H1 (cell line): ENCODE results near the gene FAM13C. TPM values are rescaled to one million over a fixed set of nuclear protein-coding genes. Genes with fewer than 3 reads are reported as not detected.

Source experiments
- CTCF ChIA-PET: fragments of 300-600 bp; sonication (Branson Sonifier 250); formaldehyde crosslinking; loops from one replicate; lab custom pipeline; 2021; ENCODE audit not compliant: partially characterized antibody; lab: Charles Lee
- POLR2A ChIA-PET: fragments of 300-600 bp; sonication (Branson Sonifier 250); formaldehyde crosslinking; loops from one replicate; lab custom pipeline; 2021; ENCODE audit warnings: inconsistent platforms; ENCODE audit not compliant: partially characterized antibody; lab: Charles Lee
- DNase-seq, 2 experiments: peaks; one replicate each; pipeline versions ENCODE4 v3.0.0 to v3.0.0-alpha.2; 2010 to 2022; ENCODE audit warnings: low spot score in 2 of 2, low read depth in 1 of 2, mixed read lengths in 1 of 2
- FAIRE-seq: peaks from 2 replicates; lab custom pipeline; 2011; peaks lifted over from hg19 to GRCh38; lab: Jason Lieb, UNC
- H2AFZ ChIP-seq: 2 replicates; pipeline ENCODE4 v1.8.1; 2012; ENCODE audit warnings: low read length, inconsistent platforms
- H2AK5ac ChIP-seq: 2 replicates; pipeline ENCODE4 v1.6.1; 2013; ENCODE audit warnings: low read depth, low read length
- H2BK120ac ChIP-seq: replicated peaks from 2 replicates; pipeline ENCODE3; 2013; ENCODE audit warnings: low read depth, low read length, inconsistent platforms
- H2BK12ac ChIP-seq: 2 replicates; pipeline ENCODE4 v1.6.1; 2013; ENCODE audit warnings: low read depth, low read length
- H2BK15ac ChIP-seq: 2 replicates; pipeline ENCODE4 v1.6.1; 2013; ENCODE audit warnings: low read length
- H2BK20ac ChIP-seq: 2 replicates; pipeline ENCODE4 v1.6.1; 2013; ENCODE audit warnings: low read length
- H2BK5ac ChIP-seq: 2 replicates; pipeline ENCODE4 v1.6.1; 2013; ENCODE audit warnings: low read depth, low read length
- H3K14ac ChIP-seq: 2 replicates; pipeline ENCODE4 v1.6.1; 2013; ENCODE audit warnings: inconsistent platforms; ENCODE audit not compliant: insufficient read length
- H3K18ac ChIP-seq: 2 replicates; pipeline ENCODE4 v1.6.1; 2013; ENCODE audit warnings: low read length; ENCODE audit errors: extremely low read depth
- H3K23ac ChIP-seq: 2 replicates; pipeline ENCODE4 v1.6.1; 2013; ENCODE audit warnings: inconsistent platforms; ENCODE audit not compliant: insufficient read length
- H3K23me2 ChIP-seq: 2 replicates; pipeline ENCODE4 v1.6.1; 2013; ENCODE audit warnings: low read depth, low read length
- H3K27ac ChIP-seq: 2 replicates; pipeline ENCODE4 v1.6.1; 2011; ENCODE audit warnings: low read depth, low read length, inconsistent platforms
- H3K27me3 ChIP-seq, 4 experiments: replicated peaks in 1 of 4; 1 replicate in 1 of 4; 2 replicates in 3 of 4; pipeline versions ENCODE4 v1.6.1 to v1.8.1; 2011 to 2013; ENCODE audit warnings: low read length in 3 of 4, mild to moderate bottlenecking in 3 of 4, inconsistent platforms in 2 of 4, mixed read lengths in 2 of 4, moderate library complexity in 1 of 4; ENCODE audit not compliant: control insufficient read depth in 3 of 4, insufficient read depth in 3 of 4; ENCODE audit errors: extremely low read depth in 1 of 4
- H3K36me3 ChIP-seq, 4 experiments: 2 replicates each; pipeline versions ENCODE4 v1.6.1 to v1.8.1; 2011 to 2013; ENCODE audit warnings: mild to moderate bottlenecking in 4 of 4, low read length in 3 of 4, moderate library complexity in 2 of 4, control low read depth in 1 of 4, inconsistent platforms in 1 of 4; ENCODE audit not compliant: insufficient read depth in 4 of 4, control insufficient read depth in 2 of 4
- H3K4ac ChIP-seq: replicated peaks from 2 replicates; pipeline ENCODE3; 2013; ENCODE audit warnings: low read length, low read depth, mixed read lengths, inconsistent platforms; ENCODE audit not compliant: insufficient read length
- H3K4me1 ChIP-seq, 4 experiments: replicated peaks in 1 of 4; 1 replicate in 1 of 4; 2 replicates in 3 of 4; pipeline versions ENCODE4 v1.6.1 to v1.8.1; 2011 to 2013; ENCODE audit warnings: low read length in 3 of 4, inconsistent platforms in 2 of 4, mixed read lengths in 1 of 4; ENCODE audit not compliant: insufficient read depth in 4 of 4, control insufficient read depth in 3 of 4
- H3K4me2 ChIP-seq, 2 experiments: 2 replicates each; pipeline versions ENCODE4 v1.6.1 to v1.8.1; 2011 to 2013; ENCODE audit warnings: low read depth in 2 of 2, low read length in 2 of 2, control low read depth in 1 of 2, inconsistent platforms in 1 of 2, mild to moderate bottlenecking in 1 of 2; ENCODE audit not compliant: insufficient read depth in 1 of 2
- H3K4me3 ChIP-seq, 4 experiments: fragments of 200-600, 300-600 bp in 1 of 4; sonication (generic), shearing (Covaris generic), sonication (Bioruptor Twin) in 1 of 4; 2 replicates each; pipeline versions ENCODE4 v1.5.1 to v1.8.1; 2011 to 2016; ENCODE audit warnings: low read length in 4 of 4, low read depth in 3 of 4, control low read depth in 2 of 4, inconsistent platforms in 2 of 4, mild to moderate bottlenecking in 2 of 4, mixed read lengths in 1 of 4, moderate library complexity in 1 of 4; ENCODE audit not compliant: insufficient read depth in 2 of 4; ENCODE audit errors: extremely low read depth in 1 of 4
- H3K56ac ChIP-seq: replicated peaks from 2 replicates; pipeline ENCODE3; 2013; ENCODE audit warnings: low read depth, mild to moderate bottlenecking, mixed read lengths, low read length, inconsistent platforms; ENCODE audit not compliant: insufficient read length
- H3K79me1 ChIP-seq: 2 replicates; pipeline ENCODE4 v1.6.1; 2013; ENCODE audit warnings: low read depth, low read length, control low read depth
- H3K79me2 ChIP-seq, 2 experiments: 2 replicates each; pipeline versions ENCODE4 v1.6.1 to v1.8.1; 2012 to 2013; ENCODE audit warnings: low read length in 2 of 2, mild to moderate bottlenecking in 2 of 2, inconsistent platforms in 1 of 2; ENCODE audit not compliant: insufficient read depth in 2 of 2, control insufficient read depth in 1 of 2
- H3K9ac ChIP-seq, 4 experiments: replicated peaks in 1 of 4; 1 replicate in 1 of 4; 2 replicates in 3 of 4; pipeline versions ENCODE4 v1.6.1 to v1.8.1; 2011 to 2013; ENCODE audit warnings: low read depth in 3 of 4, low read length in 3 of 4, control low read depth in 2 of 4, mild to moderate bottlenecking in 2 of 4, moderate library complexity in 2 of 4, inconsistent platforms in 1 of 4; ENCODE audit errors: extremely low read depth in 1 of 4
- H3K9me3 ChIP-seq, 2 experiments: 2 replicates each; pipeline versions ENCODE4 v1.6.1 to v1.8.1; 2012 to 2013; ENCODE audit warnings: mild to moderate bottlenecking in 2 of 2, moderate library complexity in 2 of 2, control low read depth in 1 of 2, inconsistent platforms in 1 of 2, low read depth in 1 of 2, low read length in 1 of 2, mixed read lengths in 1 of 2; ENCODE audit not compliant: insufficient read depth in 2 of 2
- H4K20me1 ChIP-seq, 2 experiments: replicated peaks in 1 of 2; 2 replicates each; pipeline versions ENCODE3 to v1.8.1; 2011 to 2013; ENCODE audit warnings: inconsistent platforms in 2 of 2, low read length in 2 of 2, mild to moderate bottlenecking in 1 of 2; ENCODE audit not compliant: insufficient read depth in 2 of 2, control insufficient read depth in 1 of 2
- H4K5ac ChIP-seq: 2 replicates; pipeline ENCODE4 v1.6.1; 2013; ENCODE audit warnings: low read length, low read depth, mixed read lengths, inconsistent platforms; ENCODE audit not compliant: insufficient read length
- H4K8ac ChIP-seq: 2 replicates; pipeline ENCODE4 v1.8.0; 2013; ENCODE audit warnings: mild to moderate bottlenecking, moderate library complexity, low read length, inconsistent platforms; ENCODE audit not compliant: insufficient read depth; ENCODE audit errors: extremely low read depth
- H4K91ac ChIP-seq: replicated peaks from 2 replicates; pipeline ENCODE3; 2013; ENCODE audit warnings: low read length, mixed read lengths, inconsistent platforms; ENCODE audit not compliant: insufficient read length
- GABPA ChIP-seq: IDR thresholded peaks from 2 replicates; pipeline ENCODE4 v1.6.1; 2011; ENCODE audit warnings: mild to moderate bottlenecking, low read length, moderate library complexity, borderline replicate concordance; ENCODE audit not compliant: insufficient read depth
- JUN ChIP-seq: IDR thresholded peaks from 2 replicates; pipeline ENCODE4 v1.6.1; 2011; ENCODE audit warnings: low read depth, mild to moderate bottlenecking, improper control_type of control experiment, low read length
- POU5F1 ChIP-seq: IDR thresholded peaks from 2 replicates; pipeline ENCODE4 v1.6.1; 2011; ENCODE audit warnings: low read depth, mild to moderate bottlenecking, low read length, moderate library complexity
- RXRA ChIP-seq: IDR thresholded peaks from 2 replicates; pipeline ENCODE4 v1.6.1; 2011; ENCODE audit warnings: low read depth, mild to moderate bottlenecking, low read length, moderate library complexity; ENCODE audit not compliant: insufficient read depth
- SP4 ChIP-seq: IDR thresholded peaks from 2 replicates; pipeline ENCODE4 v1.6.1; 2012; ENCODE audit warnings: low read length, inconsistent platforms
- polyA plus RNA-seq, 7 experiments: library from polyadenylated mRNA; depleted of rRNA in 3 of 7; stranded (reverse) in 5 of 7; unstranded in 2 of 7; fragments of >200 nt in 5 of 7; fragments of 200-250 nt in 2 of 7; gene quantifications; 1 replicate in 5 of 7; 2 replicates in 1 of 7; 4 replicates in 1 of 7; pipeline versions ENCODE4 v1.2.1 to v1.2.3, GENCODE V29; 2011 to 2013; ENCODE audit warnings: missing spikeins in 2 of 7, mixed read lengths in 2 of 7
- total RNA-seq: library from RNA; stranded (reverse); fragmentation: NEBNext Ultra II Directional; extraction: Animal tissue kit (Norgen Biotek cat#: 25700); gene quantifications from 2 replicates; pipeline ENCODE4 v1.2.1, GENCODE V29; 2021

FAM13C gene
- total and polyA plus RNA-seq, 2 of the 8 experiments (the other 6 are each of a cell fraction or from before 2014, with no cell fraction given) = 0.56 to 0.62 TPM

DNA sequence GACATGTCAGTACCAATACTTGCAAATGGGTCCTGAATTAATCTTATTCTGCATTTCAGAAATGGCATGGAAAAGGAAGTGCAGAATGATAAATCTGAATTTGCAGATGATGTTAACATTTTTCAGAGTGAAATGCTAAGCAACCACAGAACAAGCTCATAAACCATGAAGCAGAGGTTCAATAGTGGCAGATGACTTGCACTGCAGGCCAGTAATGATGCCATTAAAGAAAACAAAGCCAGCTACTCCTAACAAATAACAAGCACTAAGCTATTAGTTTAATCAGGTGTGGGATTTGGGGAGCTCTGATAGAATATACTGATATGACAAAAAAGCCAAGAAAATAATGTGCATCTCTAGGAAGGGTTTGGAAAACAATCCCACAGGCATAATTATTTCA, 85.4 kb downstream of the FAM13C start:
- CTCF ChIA-PET = interaction anchor here (0.8 to 1.4 kb wide), 3 partner anchors 10 to 36 kb away, joined by 3 read pairs; no protein-coding TSS in a partner anchor
- Histone ChIP-seq H3K4me3 (no peak overlapping the region), H3K4me1 (no peaks in the 10 kb centered on the region), H3K18ac (no peak overlapping the region), H3K23ac (no peak overlapping the region), H3K36me3 (no peaks in the 10 kb centered on the region), H2BK120ac (no peak overlapping the region), H3K23me2 (no peaks in the 10 kb centered on the region; the same call in 1 of the 2 replicates), H2BK5ac (no peak overlapping the region), H2AFZ (no peak overlapping the region), H4K20me1 (no peaks in the 10 kb centered on the region), H3K9ac (no peak overlapping the region), H3K79me2 (no peaks in the 10 kb centered on the region), H3K14ac (no peak overlapping the region), H3K79me1 (no peaks in the 10 kb centered on the region), H3K56ac (no peak overlapping the region), H2AK5ac (no peak overlapping the region), H2BK20ac (no peak overlapping the region), H4K91ac (no peak overlapping the region), H2BK15ac (no peak overlapping the region), H3K9me3 (no peaks in the 10 kb centered on the region), H3K27me3 (no peaks in the 10 kb centered on the region), H3K4ac (no peak overlapping the region), H4K8ac (no peak overlapping the region), H4K5ac (no peak overlapping the region), H3K27ac (no peak overlapping the region), H3K4me2 (no peak overlapping the region), H2BK12ac (no peak overlapping the region)
- POLR2A ChIA-PET = no interaction called here
- no peak for DNase-seq
- no peak for FAIRE-seq
- TF ChIP-seq JUN = no peak
- no peak for TF ChIP-seq GABPA
- no peak for TF ChIP-seq RXRA
- TF ChIP-seq SP4 = no peak
- no peak for TF ChIP-seq POU5F1
